GM12875 (cell line): ENCODE results near the gene CAMK1D.
"Not testable (repeated sequence)": the region's sequence is repeated elsewhere in the genome, so short reads cannot be mapped to it uniquely, and the experiment has no call there.

Experiments
- H3K4me3 ChIP-seq: one replicate; pipeline ENCODE4 v1.5.1; 2011; ENCODE audit warnings: low read depth, low read length, control low read depth
- TF ChIP-seq, protein P1 (sequence below): IDR thresholded peaks from 2 replicates; pipeline ENCODE4 v1.5.1; 2011; ENCODE audit warnings: low read depth, mild to moderate bottlenecking, control low read depth, inconsistent platforms, low read length, moderate library complexity, borderline replicate concordance; ENCODE audit not compliant: insufficient read depth

Gene CAMK1D

GRCh38 chr10:12333380-12334185 lies 15.8 kb upstream of the CAMK1D start:
- TF ChIP-seq, protein P1, sequence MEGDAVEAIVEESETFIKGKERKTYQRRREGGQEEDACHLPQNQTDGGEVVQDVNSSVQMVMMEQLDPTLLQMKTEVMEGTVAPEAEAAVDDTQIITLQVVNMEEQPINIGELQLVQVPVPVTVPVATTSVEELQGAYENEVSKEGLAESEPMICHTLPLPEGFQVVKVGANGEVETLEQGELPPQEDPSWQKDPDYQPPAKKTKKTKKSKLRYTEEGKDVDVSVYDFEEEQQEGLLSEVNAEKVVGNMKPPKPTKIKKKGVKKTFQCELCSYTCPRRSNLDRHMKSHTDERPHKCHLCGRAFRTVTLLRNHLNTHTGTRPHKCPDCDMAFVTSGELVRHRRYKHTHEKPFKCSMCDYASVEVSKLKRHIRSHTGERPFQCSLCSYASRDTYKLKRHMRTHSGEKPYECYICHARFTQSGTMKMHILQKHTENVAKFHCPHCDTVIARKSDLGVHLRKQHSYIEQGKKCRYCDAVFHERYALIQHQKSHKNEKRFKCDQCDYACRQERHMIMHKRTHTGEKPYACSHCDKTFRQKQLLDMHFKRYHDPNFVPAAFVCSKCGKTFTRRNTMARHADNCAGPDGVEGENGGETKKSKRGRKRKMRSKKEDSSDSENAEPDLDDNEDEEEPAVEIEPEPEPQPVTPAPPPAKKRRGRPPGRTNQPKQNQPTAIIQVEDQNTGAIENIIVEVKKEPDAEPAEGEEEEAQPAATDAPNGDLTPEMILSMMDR, result no peak
- H3K4me3 ChIP-seq, result peak overlapping the region; percentile 21

DNA sequence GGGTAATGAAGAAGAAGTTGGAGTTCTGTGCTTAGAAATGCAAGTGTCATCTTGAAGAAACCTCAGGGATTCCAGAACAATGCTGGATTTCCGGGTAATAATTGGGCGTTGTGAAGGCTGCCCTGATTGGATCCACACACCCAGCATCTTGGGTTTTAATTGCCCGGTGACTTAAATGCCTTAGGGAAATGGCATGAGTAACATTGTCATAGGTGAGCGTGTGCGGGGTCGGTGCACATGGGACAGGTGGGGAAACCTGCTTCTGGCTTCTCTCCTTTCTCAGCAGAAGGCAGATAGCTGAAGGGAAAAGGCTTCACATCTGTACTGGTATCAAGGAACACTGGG lies 15.2 kb upstream of the CAMK1D start:
- no peak overlapping the region for H3K4me3 ChIP-seq
- TF ChIP-seq, protein P1, result no peak

DNA sequence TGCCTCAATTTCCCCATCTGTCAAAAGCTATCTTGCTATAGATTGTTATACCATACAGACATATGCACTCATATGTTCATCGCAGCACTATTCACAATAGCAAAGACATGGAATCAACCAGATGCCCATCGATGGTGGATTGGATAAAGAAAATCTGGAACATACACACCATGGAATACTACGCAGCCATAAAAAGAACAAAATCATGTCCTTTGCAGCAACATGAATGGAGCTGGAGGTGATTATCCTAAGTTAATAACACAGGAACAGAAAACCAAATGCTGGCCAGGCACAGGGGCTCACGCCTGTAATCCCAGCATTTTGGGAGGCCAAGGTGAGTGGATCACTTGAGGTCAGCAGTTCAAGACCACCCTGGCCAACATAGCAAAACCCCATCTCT lies 14.2 kb upstream of the CAMK1D start:
- not testable (repeated sequence) for H3K4me3 ChIP-seq

DNA sequence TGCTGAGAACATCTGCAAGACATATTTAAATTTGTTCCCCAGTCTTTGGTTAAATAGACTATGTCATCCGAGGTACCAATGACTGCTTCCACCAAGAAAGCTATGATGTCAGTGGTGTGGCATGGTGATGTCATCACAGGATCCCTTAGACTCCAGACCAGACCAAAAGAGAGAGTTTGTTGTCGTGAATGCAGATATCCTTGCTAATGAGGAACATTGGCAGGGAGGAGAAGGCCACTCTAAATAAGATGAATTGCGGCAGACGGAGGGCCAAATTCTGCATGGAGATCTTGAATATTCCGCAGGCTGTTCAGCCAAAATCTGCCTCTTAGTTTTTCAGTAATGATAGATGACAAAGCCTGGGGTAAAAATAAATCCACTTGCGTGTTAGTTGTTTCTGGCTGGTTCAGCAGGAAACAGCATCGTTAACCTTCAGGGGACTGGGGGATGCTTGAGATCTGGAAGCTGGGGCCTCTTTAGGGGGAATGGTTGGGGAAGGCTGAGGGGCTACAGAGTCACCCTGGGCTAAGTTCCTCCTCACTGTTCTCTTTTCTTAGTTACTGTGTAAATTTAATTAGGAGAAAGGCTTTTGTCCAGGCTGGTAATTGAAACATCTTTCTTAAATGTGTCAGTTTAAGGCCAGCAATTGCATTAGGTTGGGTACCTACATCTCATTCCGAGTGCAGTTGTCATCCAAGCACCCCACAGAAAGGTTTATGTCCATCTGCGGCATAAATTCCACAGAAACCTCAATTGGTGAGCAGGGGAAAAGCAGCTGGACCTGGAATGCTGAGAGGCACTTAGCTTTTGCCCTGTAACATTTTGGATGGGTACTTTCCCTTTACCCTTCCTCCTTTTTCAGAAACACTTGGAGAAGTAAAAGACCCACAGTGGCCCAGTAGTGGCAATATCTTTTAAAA lies 11.6 kb upstream of the CAMK1D start:
- no peak overlapping the region for H3K4me3 ChIP-seq
- TF ChIP-seq, protein P1, result no peak

DNA sequence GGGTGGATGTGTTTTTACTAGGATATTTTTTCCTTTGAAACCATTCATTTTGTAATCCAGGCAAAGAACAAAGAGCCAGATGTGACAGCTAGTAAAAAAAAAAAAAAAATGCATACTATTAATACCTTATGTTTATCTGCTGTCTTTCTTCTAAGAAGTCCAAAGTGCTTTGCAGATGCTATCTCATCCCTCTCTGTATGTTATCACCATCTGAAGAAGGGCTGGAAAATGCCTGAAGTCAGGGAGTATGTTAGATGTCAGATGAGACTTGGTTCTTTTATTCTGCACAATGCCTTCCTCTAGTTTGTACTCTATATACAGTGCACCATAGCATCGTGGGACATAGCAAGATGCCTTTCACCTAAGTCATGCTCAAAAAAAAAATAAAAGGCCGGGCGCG lies 10.4 kb upstream of the CAMK1D start:
- H3K4me3 ChIP-seq, result no peak overlapping the region
- TF ChIP-seq, protein P1, result no peak

DNA sequence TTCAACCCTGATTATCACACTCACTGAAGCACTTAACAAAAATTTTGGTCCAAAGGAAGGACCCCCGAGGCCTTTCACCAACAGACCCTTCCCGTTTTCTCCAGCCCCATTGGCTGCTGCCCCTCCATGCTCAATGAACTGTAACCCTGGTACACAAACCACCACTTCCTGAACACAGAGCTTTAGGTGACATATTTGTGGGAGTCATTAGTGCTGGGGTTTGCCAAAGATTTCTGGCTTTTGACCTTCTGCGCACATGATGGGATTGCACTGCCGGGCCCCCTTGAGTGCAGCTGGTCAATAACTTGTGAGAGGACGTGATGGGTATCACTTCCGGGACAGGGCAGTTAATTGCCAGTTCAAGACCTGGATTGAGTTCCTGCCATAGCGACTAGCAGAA lies 9.0 kb upstream of the CAMK1D start:
- no peak overlapping the region for H3K4me3 ChIP-seq
- TF ChIP-seq, protein P1, result no peak

GRCh38 chr10:12340937-12341336 lies 8.4 kb upstream of the CAMK1D start:
- no peak overlapping the region for H3K4me3 ChIP-seq
- TF ChIP-seq, protein P1, result no peak
